GM18867 (cell line): ENCODE data around the gene RGL2.

ENCODE experiments used
- ATAC-seq: cut with Tn5 transposase; IDR thresholded peaks from one replicate; pipeline ENCODE4 v1.9.1; 2021; ENCODE audit warnings: mild to moderate bottlenecking, moderate library complexity; ENCODE audit not compliant: unreplicated experiment

Gene RGL2

GRCh38 chr6:33316603-33317418 is 18.1 kb upstream of the RGL2 start:
- ATAC-seq: no peak

- no peak for ATAC-seq
Observed at GRCh38 chr6:33315793-33316602, 17.3 kb upstream of the RGL2 start.

GRCh38 chr6:33314943-33315792 is 16.4 kb upstream of the RGL2 start:
- no peak for ATAC-seq

GRCh38 chr6:33314515-33314942 is 15.8 kb upstream of the RGL2 start:
- no peak for ATAC-seq

GRCh38 chr6:33313709-33314514 is 15.2 kb upstream of the RGL2 start, which contains the start of gene TAPBP:
Gene TAPBP, minus strand, starts transcription at chr6:33314078. Its CDS starts 37 bp downstream, at chr6:33314041.
- ATAC-seq: peak; percentile 32

- no peak for ATAC-seq
Observed at GRCh38 chr6:33313105-33313708, 14.5 kb upstream of the RGL2 start.

GRCh38 chr6:33312361-33313104 is 13.8 kb upstream of the RGL2 start:
- peak; percentile 30 for ATAC-seq

- ATAC-seq: no peak
Observed at GRCh38 chr6:33306356-33306755, 7.6 kb upstream of the RGL2 start.

GRCh38 chr6:33305052-33305451 is 6.3 kb upstream of the RGL2 start:
- ATAC-seq: no peak

- no peak for ATAC-seq
Observed at GRCh38 chr6:33304216-33304615, 5.5 kb upstream of the RGL2 start.

GRCh38 chr6:33301877-33302276 is 3.1 kb upstream of the RGL2 start:
- no peak for ATAC-seq

GRCh38 chr6:33299237-33299944 is 649 bp upstream of the RGL2 start:
- ATAC-seq: peak; percentile 69

- no peak for ATAC-seq
Observed at GRCh38 chr6:33297956-33298772, 578 bp downstream of the RGL2 start.

GRCh38 chr6:33297406-33297955 is 1.3 kb downstream of the RGL2 start:
- ATAC-seq: no peak

GRCh38 chr6:33296797-33297405 is 1.8 kb downstream of the RGL2 start:
- no peak for ATAC-seq

GRCh38 chr6:33295621-33296369 is 2.9 kb downstream of the RGL2 start:
- ATAC-seq: no peak
